UCSD-AML1 (cell line): ENCODE results near the gene METTL21A.

ENCODE experiments used
- DNase-seq: peaks from one replicate; lab custom pipeline; 2025; ENCODE audit not compliant: unreplicated experiment; lab: John Stamatoyannopoulos, UW

The METTL21A gene

GRCh38 chr2:207565736-207566500, 59.3 kb downstream of the METTL21A start:
- no peak for DNase-seq
